A673 (cell line): ENCODE measurements around the gene CHRDL1.

Source experiments
- EZH2 ChIP-seq: fragments of 200-600 bp; sonication (generic); IDR thresholded peaks from 2 replicates; pipeline ENCODE4 v1.6.1; 2017; ENCODE audit warnings: borderline replicate concordance, low read depth, mild to moderate bottlenecking, mixed read lengths, antibody characterized with exemption, low read length; ENCODE audit not compliant: poor library complexity, severe bottlenecking
- TF ChIP-seq, protein P1 (sequence below): fragments of 300-800, 200-600 bp; sonication (generic); conservative IDR thresholded peaks from 2 replicates; pipeline ENCODE4 v1.5.1; 2017; ENCODE audit warnings: low read depth, mild to moderate bottlenecking, antibody characterized with exemption, low read length, moderate library complexity, mixed read lengths

DNA sequence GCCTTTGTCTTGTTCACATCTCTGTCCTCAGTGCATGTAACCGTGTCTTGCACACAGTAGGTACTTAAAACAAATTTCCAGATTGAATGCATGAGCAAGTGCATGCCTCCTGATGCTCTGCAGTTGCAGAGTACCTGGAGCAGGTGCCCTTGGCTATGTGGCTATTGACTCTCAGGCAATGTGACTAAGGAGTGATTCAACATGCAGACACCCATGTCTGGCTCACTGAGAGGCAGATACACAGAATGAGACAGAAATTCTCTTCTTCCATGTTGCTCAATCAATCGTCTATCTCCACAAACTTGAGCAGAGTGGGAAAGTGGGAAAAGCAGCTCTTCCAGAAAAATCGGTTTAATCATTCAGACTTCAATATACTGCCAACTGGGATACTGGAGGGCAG, 111.0 kb downstream of the CHRDL1 start:
- TF ChIP-seq, protein P1, sequence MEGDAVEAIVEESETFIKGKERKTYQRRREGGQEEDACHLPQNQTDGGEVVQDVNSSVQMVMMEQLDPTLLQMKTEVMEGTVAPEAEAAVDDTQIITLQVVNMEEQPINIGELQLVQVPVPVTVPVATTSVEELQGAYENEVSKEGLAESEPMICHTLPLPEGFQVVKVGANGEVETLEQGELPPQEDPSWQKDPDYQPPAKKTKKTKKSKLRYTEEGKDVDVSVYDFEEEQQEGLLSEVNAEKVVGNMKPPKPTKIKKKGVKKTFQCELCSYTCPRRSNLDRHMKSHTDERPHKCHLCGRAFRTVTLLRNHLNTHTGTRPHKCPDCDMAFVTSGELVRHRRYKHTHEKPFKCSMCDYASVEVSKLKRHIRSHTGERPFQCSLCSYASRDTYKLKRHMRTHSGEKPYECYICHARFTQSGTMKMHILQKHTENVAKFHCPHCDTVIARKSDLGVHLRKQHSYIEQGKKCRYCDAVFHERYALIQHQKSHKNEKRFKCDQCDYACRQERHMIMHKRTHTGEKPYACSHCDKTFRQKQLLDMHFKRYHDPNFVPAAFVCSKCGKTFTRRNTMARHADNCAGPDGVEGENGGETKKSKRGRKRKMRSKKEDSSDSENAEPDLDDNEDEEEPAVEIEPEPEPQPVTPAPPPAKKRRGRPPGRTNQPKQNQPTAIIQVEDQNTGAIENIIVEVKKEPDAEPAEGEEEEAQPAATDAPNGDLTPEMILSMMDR = no peak
- TF ChIP-seq EZH2 = no peak
